ENCODE measurements around the gene EFNB1. TPM values are rescaled to one million over a fixed set of nuclear protein-coding genes. Genes with fewer than 3 reads are reported as not detected.

The EFNB1 gene
- total RNA-seq, 3 donors from 2014 or later (not counting 1 experiment from before 2014, with no cell fraction given): 3.2 to 4.7 (median 3.3) TPM

GRCh38 chrX:68870357-68870756, 41.5 kb downstream of the EFNB1 start:
- peaks cover 0 to 2% of the 10 kb centered on the region in 2 donors for H3K27me3 Mint-ChIP-seq (ENCODE audit: low read depth in 2 of 2)
- intact Hi-C loops (cut with micrococcal nuclease): no loop called here
- ATAC-seq (no peak), DNase-seq (no peak)
- Histone ChIP-seq H3K36me3 (ENCODE audit: control insufficient read depth, insufficient read depth, low read length) (no peaks in the 10 kb centered on the region), H3K4me3 (ENCODE audit: low read length) (no peak overlapping the region), H3K4me1 (ENCODE audit: control insufficient read depth, insufficient read depth, low read length) (peaks cover 19% of the 10 kb centered on the region), H3K27me3 (ENCODE audit: control insufficient read depth, insufficient read depth, low read length) (no peaks in the 10 kb centered on the region), H3K27ac (ENCODE audit: low read length) (no peak overlapping the region), H3K9me3 (ENCODE audit: control insufficient read depth, insufficient read depth, low read length) (no peaks in the 10 kb centered on the region)
- H3K4me1 Mint-ChIP-seq: peaks cover 12 to 19% of the 10 kb centered on the region in 2 donors
- WGBS (ENCODE audit: insufficient coverage): no CpG with 5 or more reads among the region's 3 CpGs
- no peaks in the 10 kb centered on the region for H3K36me3 Mint-ChIP-seq
- TF ChIP-seq CTCF (IDR thresholded peaks at IDR 0.05): no peak
- H3K9me3 Mint-ChIP-seq: no peaks in the 10 kb centered on the region
- H3K27ac Mint-ChIP-seq: no peak overlapping the region
- no peak overlapping the region for H3K4me3 Mint-ChIP-seq

GRCh38 chrX:68872171-68872570, 43.4 kb downstream of the EFNB1 start:
- H3K4me1 ChIP-seq (ENCODE audit: control insufficient read depth, insufficient read depth, low read length): peaks cover 19% of the 10 kb centered on the region
- no peak overlapping the region for H3K4me3 ChIP-seq (ENCODE audit: low read length)
- H3K9me3 Mint-ChIP-seq: no peaks in the 10 kb centered on the region
- H3K27ac Mint-ChIP-seq: no peak overlapping the region
- no peaks in the 10 kb centered on the region for H3K36me3 ChIP-seq (ENCODE audit: control insufficient read depth, insufficient read depth, low read length)
- no peak overlapping the region for H3K4me3 Mint-ChIP-seq
- no peaks in the 10 kb centered on the region for H3K36me3 Mint-ChIP-seq
- peaks cover 12 to 14% of the 10 kb centered on the region in 2 donors for H3K4me1 Mint-ChIP-seq
- no peaks in the 10 kb centered on the region for H3K27me3 ChIP-seq (ENCODE audit: control insufficient read depth, insufficient read depth, low read length)
- H3K27me3 Mint-ChIP-seq (ENCODE audit: low read depth in 2 of 2): peaks cover 0 to 2% of the 10 kb centered on the region in 2 donors
- 93% methylated on average over 2 of the region's 2 CpGs for WGBS (ENCODE audit: insufficient coverage)
- H3K9me3 ChIP-seq (ENCODE audit: control insufficient read depth, insufficient read depth, low read length): no peaks in the 10 kb centered on the region
- no peak overlapping the region for H3K27ac ChIP-seq (ENCODE audit: low read length)
- TF ChIP-seq CTCF (IDR thresholded peaks at IDR 0.05): no peak
- DNase-seq (no peak), ATAC-seq (no peak)
- intact Hi-C loops (cut with micrococcal nuclease): no loop called here

GRCh38 chrX:68874076-68874475, 45.3 kb downstream of the EFNB1 start:
- no peak overlapping the region for H3K4me3 Mint-ChIP-seq
- Histone ChIP-seq H3K36me3 (ENCODE audit: control insufficient read depth, insufficient read depth, low read length) (no peaks in the 10 kb centered on the region), H3K27me3 (ENCODE audit: control insufficient read depth, insufficient read depth, low read length) (no peaks in the 10 kb centered on the region), H3K4me3 (ENCODE audit: low read length) (no peak overlapping the region), H3K27ac (ENCODE audit: low read length) (no peak overlapping the region), H3K4me1 (ENCODE audit: control insufficient read depth, insufficient read depth, low read length) (peaks cover 6% of the 10 kb centered on the region), H3K9me3 (ENCODE audit: control insufficient read depth, insufficient read depth, low read length) (no peaks in the 10 kb centered on the region)
- no peaks in the 10 kb centered on the region for H3K9me3 Mint-ChIP-seq
- H3K27me3 Mint-ChIP-seq (ENCODE audit: low read depth in 2 of 2): peaks cover 0 to 2% of the 10 kb centered on the region in 2 donors
- H3K27ac Mint-ChIP-seq: no peak overlapping the region
- TF ChIP-seq CTCF (IDR thresholded peaks at IDR 0.05): no peak
- DNase-seq (no peak), ATAC-seq (no peak)
- H3K36me3 Mint-ChIP-seq: no peaks in the 10 kb centered on the region
- H3K4me1 Mint-ChIP-seq: peaks cover 7 to 12% of the 10 kb centered on the region in 2 donors
- WGBS (ENCODE audit: insufficient coverage): 81% methylated on average over 3 of the region's 3 CpGs
- intact Hi-C loops (cut with micrococcal nuclease): no loop called here

GRCh38 chrX:68876731-68877130, 47.9 kb downstream of the EFNB1 start:
- TF ChIP-seq CTCF (IDR thresholded peaks at IDR 0.05): no peak
- Mint-ChIP-seq H3K4me1 (no peaks in the 10 kb centered on the region), H3K27ac (no peak overlapping the region), H3K36me3 (no peaks in the 10 kb centered on the region), H3K27me3 (ENCODE audit: low read depth in 2 of 2) (peaks cover 0 to 2% of the 10 kb centered on the region in 2 donors), H3K9me3 (no peaks in the 10 kb centered on the region), H3K4me3 (no peak overlapping the region)
- 92% methylated on average over 6 of the region's 6 CpGs for WGBS (ENCODE audit: insufficient coverage)
- no peaks in the 10 kb centered on the region for H3K9me3 ChIP-seq (ENCODE audit: control insufficient read depth, insufficient read depth, low read length)
- no peak overlapping the region for H3K27ac ChIP-seq (ENCODE audit: low read length)
- no peaks in the 10 kb centered on the region for H3K4me1 ChIP-seq (ENCODE audit: control insufficient read depth, insufficient read depth, low read length)
- H3K4me3 ChIP-seq (ENCODE audit: low read length): no peak overlapping the region
- H3K27me3 ChIP-seq (ENCODE audit: control insufficient read depth, insufficient read depth, low read length): no peaks in the 10 kb centered on the region
- intact Hi-C loops (cut with micrococcal nuclease): no loop called here
- H3K36me3 ChIP-seq (ENCODE audit: control insufficient read depth, insufficient read depth, low read length): no peaks in the 10 kb centered on the region
- no peak for ATAC-seq
- DNase-seq: no peak

Data from natural killer cell (primary cell).